ENCODE data around the gene ARHGAP45. TPM values are rescaled to one million over a fixed set of nuclear protein-coding genes. Genes with fewer than 3 reads are reported as not detected.
A peak's percentile ranks its signal among the peaks of the same experiment; 100 is the strongest.

ARHGAP45 gene
- total RNA-seq, 1 donor from 2014 or later = 3.0 TPM

DNA sequence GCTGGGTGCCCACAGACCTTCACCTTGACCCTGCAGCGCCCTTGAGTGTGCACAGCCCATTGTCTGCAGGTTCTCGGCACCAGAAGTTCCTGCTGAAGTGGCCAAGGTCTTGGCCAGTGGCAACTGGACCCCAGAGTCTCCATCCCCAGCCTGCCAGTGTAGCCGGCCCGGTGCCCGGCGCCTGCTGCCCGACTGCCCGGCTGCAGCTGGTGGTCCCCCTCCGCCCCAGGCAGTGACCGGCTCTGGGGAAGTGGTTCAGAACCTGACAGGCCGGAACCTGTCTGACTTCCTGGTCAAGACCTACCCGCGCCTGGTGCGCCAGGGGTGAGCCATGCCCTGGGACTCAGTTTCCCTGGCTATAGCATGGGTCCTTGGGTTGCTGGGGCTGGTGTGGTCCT lies 11.9 kb upstream of the ARHGAP45 start:
- Mint-ChIP-seq H3K36me3 (ENCODE audit: low read depth, unreplicated experiment) (peaks cover 22% of the 10 kb centered on the region), H3K27ac (ENCODE audit: unreplicated experiment) (no peak overlapping the region), H3K4me1 (ENCODE audit: low read depth, unreplicated experiment) (no peaks in the 10 kb centered on the region), H3K4me3 (ENCODE audit: unreplicated experiment) (no peak overlapping the region), H3K27me3 (ENCODE audit: low read depth, unreplicated experiment) (no peaks in the 10 kb centered on the region), H3K9me3 (ENCODE audit: unreplicated experiment) (no peaks in the 10 kb centered on the region)
- DNase-seq (ENCODE audit: low read depth) (no peak), FAIRE-seq (no peak)
- no peak overlapping the region for H3K4me2 ChIP-seq (ENCODE audit: low read length)
- no peak overlapping the region for H2AFZ ChIP-seq (ENCODE audit: low read depth, low read length)
- H3K4me1 ChIP-seq (ENCODE audit: insufficient read depth, low read length) = no peaks in the 10 kb centered on the region
- H3K4me3 ChIP-seq (ENCODE audit: insufficient read depth, low read depth, low read length) = no peak overlapping the region
- H3K27me3 ChIP-seq (ENCODE audit: insufficient read depth, low read length) = no peaks in the 10 kb centered on the region
- no peaks in the 10 kb centered on the region for H3K79me2 ChIP-seq (ENCODE audit: insufficient read depth, low read length)
- H3K9me3 ChIP-seq (ENCODE audit: insufficient read depth, low read depth, low read length) = peaks cover 28% of the 10 kb centered on the region
- H4K20me1 ChIP-seq (ENCODE audit: insufficient read depth, low read length) = no peaks in the 10 kb centered on the region
- no peak overlapping the region for H3K9ac ChIP-seq (ENCODE audit: low read length)
- no peak overlapping the region for H3K27ac ChIP-seq (ENCODE audit: low read depth, low read length)
- no peaks in the 10 kb centered on the region for H3K36me3 ChIP-seq (ENCODE audit: insufficient read depth, low read length)
- TF ChIP-seq, protein P1, sequence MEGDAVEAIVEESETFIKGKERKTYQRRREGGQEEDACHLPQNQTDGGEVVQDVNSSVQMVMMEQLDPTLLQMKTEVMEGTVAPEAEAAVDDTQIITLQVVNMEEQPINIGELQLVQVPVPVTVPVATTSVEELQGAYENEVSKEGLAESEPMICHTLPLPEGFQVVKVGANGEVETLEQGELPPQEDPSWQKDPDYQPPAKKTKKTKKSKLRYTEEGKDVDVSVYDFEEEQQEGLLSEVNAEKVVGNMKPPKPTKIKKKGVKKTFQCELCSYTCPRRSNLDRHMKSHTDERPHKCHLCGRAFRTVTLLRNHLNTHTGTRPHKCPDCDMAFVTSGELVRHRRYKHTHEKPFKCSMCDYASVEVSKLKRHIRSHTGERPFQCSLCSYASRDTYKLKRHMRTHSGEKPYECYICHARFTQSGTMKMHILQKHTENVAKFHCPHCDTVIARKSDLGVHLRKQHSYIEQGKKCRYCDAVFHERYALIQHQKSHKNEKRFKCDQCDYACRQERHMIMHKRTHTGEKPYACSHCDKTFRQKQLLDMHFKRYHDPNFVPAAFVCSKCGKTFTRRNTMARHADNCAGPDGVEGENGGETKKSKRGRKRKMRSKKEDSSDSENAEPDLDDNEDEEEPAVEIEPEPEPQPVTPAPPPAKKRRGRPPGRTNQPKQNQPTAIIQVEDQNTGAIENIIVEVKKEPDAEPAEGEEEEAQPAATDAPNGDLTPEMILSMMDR (IDR thresholded peaks at IDR 0.05; ENCODE audit: insufficient read depth, low read depth, low read length) = no peak
- no peak for TF ChIP-seq EZH2 (IDR thresholded peaks at IDR 0.05; ENCODE audit: insufficient read depth, low read length)

DNA sequence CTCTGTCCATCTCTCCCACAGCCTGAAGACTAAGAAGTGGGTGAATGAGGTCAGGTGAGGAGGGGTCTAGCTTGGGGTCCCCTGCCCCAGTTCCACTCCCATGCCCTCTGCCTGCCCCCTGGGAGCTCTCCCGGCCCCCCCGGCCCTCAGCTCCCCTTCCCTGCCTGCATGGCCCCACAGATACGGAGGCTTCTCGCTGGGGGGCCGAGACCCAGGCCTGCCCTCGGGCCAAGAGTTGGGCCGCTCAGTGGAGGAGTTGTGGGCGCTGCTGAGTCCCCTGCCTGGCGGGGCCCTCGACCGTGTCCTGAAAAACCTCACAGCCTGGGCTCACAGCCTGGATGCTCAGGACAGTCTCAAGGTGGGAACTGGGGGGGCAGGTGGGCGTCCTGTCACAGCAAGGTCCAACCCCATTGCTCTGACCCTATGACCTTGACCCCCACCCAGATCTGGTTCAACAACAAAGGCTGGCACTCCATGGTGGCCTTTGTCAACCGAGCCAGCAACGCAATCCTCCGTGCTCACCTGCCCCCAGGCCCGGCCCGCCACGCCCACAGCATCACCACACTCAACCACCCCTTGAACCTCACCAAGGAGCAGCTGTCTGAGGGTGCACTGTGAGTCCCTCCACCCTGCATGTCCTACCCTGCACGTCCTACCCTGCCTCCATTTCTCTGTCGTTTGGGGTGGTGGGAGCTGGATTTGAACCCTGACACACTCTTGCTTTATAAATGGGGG lies 10.9 kb upstream of the ARHGAP45 start:
- Mint-ChIP-seq H3K36me3 (ENCODE audit: low read depth, unreplicated experiment) (peaks cover 22% of the 10 kb centered on the region), H3K27ac (ENCODE audit: unreplicated experiment) (no peak overlapping the region), H3K4me3 (ENCODE audit: unreplicated experiment) (no peak overlapping the region), H3K27me3 (ENCODE audit: low read depth, unreplicated experiment) (no peaks in the 10 kb centered on the region), H3K4me1 (ENCODE audit: low read depth, unreplicated experiment) (no peaks in the 10 kb centered on the region), H3K9me3 (ENCODE audit: unreplicated experiment) (no peaks in the 10 kb centered on the region)
- no peak overlapping the region for H3K27ac ChIP-seq (ENCODE audit: low read depth, low read length)
- no peak for TF ChIP-seq EZH2 (IDR thresholded peaks at IDR 0.05; ENCODE audit: insufficient read depth, low read length)
- TF ChIP-seq, protein P1 (IDR thresholded peaks at IDR 0.05; ENCODE audit: insufficient read depth, low read depth, low read length) = no peak
- no peak overlapping the region for H2AFZ ChIP-seq (ENCODE audit: low read depth, low read length)
- H3K9ac ChIP-seq (ENCODE audit: low read length) = no peak overlapping the region
- H4K20me1 ChIP-seq (ENCODE audit: insufficient read depth, low read length) = no peaks in the 10 kb centered on the region
- no peak for DNase-seq (ENCODE audit: low read depth)
- H3K27me3 ChIP-seq (ENCODE audit: insufficient read depth, low read length) = no peaks in the 10 kb centered on the region
- no peak overlapping the region for H3K4me2 ChIP-seq (ENCODE audit: low read length)
- no peak for FAIRE-seq
- no peak overlapping the region for H3K4me3 ChIP-seq (ENCODE audit: insufficient read depth, low read depth, low read length)
- no peaks in the 10 kb centered on the region for H3K79me2 ChIP-seq (ENCODE audit: insufficient read depth, low read length)
- peaks cover 28% of the 10 kb centered on the region for H3K9me3 ChIP-seq (ENCODE audit: insufficient read depth, low read depth, low read length)
- H3K36me3 ChIP-seq (ENCODE audit: insufficient read depth, low read length) = no peaks in the 10 kb centered on the region
- no peaks in the 10 kb centered on the region for H3K4me1 ChIP-seq (ENCODE audit: insufficient read depth, low read length)

GRCh38 chr19:1057176-1057855 lies 9.7 kb upstream of the ARHGAP45 start:
- Mint-ChIP-seq H3K36me3 (ENCODE audit: low read depth, unreplicated experiment) (peaks cover 18% of the 10 kb centered on the region), H3K4me1 (ENCODE audit: low read depth, unreplicated experiment) (no peaks in the 10 kb centered on the region), H3K27ac (ENCODE audit: unreplicated experiment) (no peak overlapping the region), H3K4me3 (ENCODE audit: unreplicated experiment) (no peak overlapping the region), H3K27me3 (ENCODE audit: low read depth, unreplicated experiment) (no peaks in the 10 kb centered on the region), H3K9me3 (ENCODE audit: unreplicated experiment) (no peaks in the 10 kb centered on the region)
- Histone ChIP-seq H3K9ac (ENCODE audit: low read length) (no peak overlapping the region), H3K4me1 (ENCODE audit: insufficient read depth, low read length) (no peaks in the 10 kb centered on the region), H3K9me3 (ENCODE audit: insufficient read depth, low read depth, low read length) (peaks cover 28% of the 10 kb centered on the region), H2AFZ (ENCODE audit: low read depth, low read length) (no peak overlapping the region), H3K27ac (ENCODE audit: low read depth, low read length) (no peak overlapping the region), H3K36me3 (ENCODE audit: insufficient read depth, low read length) (no peaks in the 10 kb centered on the region), H3K4me2 (ENCODE audit: low read length) (no peak overlapping the region), H3K27me3 (ENCODE audit: insufficient read depth, low read length) (no peaks in the 10 kb centered on the region), H3K4me3 (ENCODE audit: insufficient read depth, low read depth, low read length) (no peak overlapping the region), H4K20me1 (ENCODE audit: insufficient read depth, low read length) (no peaks in the 10 kb centered on the region), H3K79me2 (ENCODE audit: insufficient read depth, low read length) (no peaks in the 10 kb centered on the region)
- TF ChIP-seq EZH2 (IDR thresholded peaks at IDR 0.05; ENCODE audit: insufficient read depth, low read length) = no peak
- TF ChIP-seq, protein P1 (IDR thresholded peaks at IDR 0.05; ENCODE audit: insufficient read depth, low read depth, low read length) = no peak
- FAIRE-seq (peak; percentile 32), DNase-seq (ENCODE audit: low read depth) (peak; percentile 67)

Measured in astrocyte (in vitro differentiated cells and primary cell).